SK-N-SH treated with all-trans-retinoic acid at 6 μM for 48 hours (cell line): ENCODE data around the gene IQSEC1.

ENCODE experiments used
- ATAC-seq: fragments of 200-7000 bp; cut with Tn5 transposase; 3 replicates; pipeline ENCODE4 v1.9.1; 2020; ENCODE audit warnings: mild to moderate bottlenecking, moderate library complexity
- ARNTL ChIP-seq: fragments of 450-650 bp; formaldehyde crosslinking; IDR thresholded peaks from 2 replicates; pipeline ENCODE4 v1.5.0; 2020; ENCODE audit warnings: low read depth, mild to moderate bottlenecking, moderate library complexity, borderline replicate concordance
- BACH2 ChIP-seq: fragments of 250-450 bp; sonication (Bioruptor Pico); IDR thresholded peaks from 2 replicates; pipeline ENCODE4 v1.9.0; 2021; ENCODE audit warnings: mild to moderate bottlenecking, borderline replicate concordance
- CREB5 ChIP-seq: fragments of 250-450 bp; sonication (Bioruptor Pico); IDR thresholded peaks from 2 replicates; pipeline ENCODE4 v1.5.1; 2020; ENCODE audit warnings: low read depth, mild to moderate bottlenecking, moderate library complexity
- CSRNP3 ChIP-seq: fragments of 250-450 bp; sonication (Bioruptor Pico); IDR thresholded peaks from 2 replicates; pipeline ENCODE4 v1.5.1; 2021; ENCODE audit warnings: mild to moderate bottlenecking, moderate library complexity
- ESRRG ChIP-seq: fragments of 250-450 bp; sonication (Bioruptor Pico); IDR thresholded peaks from 2 replicates; pipeline ENCODE4 v1.6.1; 2021; ENCODE audit warnings: mild to moderate bottlenecking
- ISL1 ChIP-seq: fragments of 250-450 bp; sonication (Bioruptor Pico); IDR thresholded peaks from 2 replicates; pipeline ENCODE4 v2.1.2; 2022; ENCODE audit warnings: mild to moderate bottlenecking, moderate library complexity
- PATZ1 ChIP-seq: fragments of 250-450 bp; sonication (Bioruptor Pico); IDR thresholded peaks from 2 replicates; pipeline ENCODE4 v1.8.0; 2020; ENCODE audit warnings: mild to moderate bottlenecking, moderate library complexity, borderline replicate concordance
- POU6F1 ChIP-seq: fragments of 250-450 bp; sonication (Bioruptor Pico); IDR thresholded peaks from 2 replicates; pipeline ENCODE4 v1.8.0; 2021; ENCODE audit warnings: low read depth, mild to moderate bottlenecking, moderate library complexity, borderline replicate concordance
- PPARA ChIP-seq: fragments of 250-450 bp; sonication (Bioruptor Pico); IDR thresholded peaks from 2 replicates; pipeline ENCODE4 v1.5.0; 2020; ENCODE audit warnings: mild to moderate bottlenecking, borderline replicate concordance
- RARB ChIP-seq: fragments of 250-450 bp; sonication (Bioruptor Pico); IDR thresholded peaks from 2 replicates; pipeline ENCODE4 v1.8.0; 2021; ENCODE audit warnings: mild to moderate bottlenecking, moderate library complexity
- SNAI2 ChIP-seq: fragments of 250-450 bp; sonication (Bioruptor Pico); IDR thresholded peaks from 2 replicates; pipeline ENCODE4 v1.5.0; 2020; ENCODE audit warnings: mild to moderate bottlenecking, moderate library complexity
- TCF4 ChIP-seq: fragments of 250-450 bp; sonication (Bioruptor Pico); IDR thresholded peaks from 2 replicates; pipeline ENCODE4 v1.8.0; 2021; ENCODE audit warnings: mild to moderate bottlenecking, moderate library complexity, borderline replicate concordance
- TOX ChIP-seq: fragments of 250-450 bp; sonication (Bioruptor Pico); IDR thresholded peaks from 2 replicates; pipeline ENCODE4 v1.8.0; 2021; ENCODE audit warnings: mild to moderate bottlenecking, moderate library complexity, borderline replicate concordance
- TSHZ2 ChIP-seq: fragments of 250-450 bp; sonication (Bioruptor Pico); IDR thresholded peaks from 2 replicates; pipeline ENCODE4 v1.5.0; 2020; ENCODE audit warnings: mild to moderate bottlenecking, moderate library complexity
- ZC3H10 ChIP-seq: fragments of 250-450 bp; sonication (Bioruptor Pico); IDR thresholded peaks from 2 replicates; pipeline ENCODE4 v1.5.1; 2021; ENCODE audit warnings: mild to moderate bottlenecking, moderate library complexity
- ZFP3 ChIP-seq: fragments of 250-450 bp; sonication (Bioruptor Pico); IDR thresholded peaks from 2 replicates; pipeline ENCODE4 v1.5.0; 2020; ENCODE audit warnings: mild to moderate bottlenecking, moderate library complexity
- ZFP30 ChIP-seq: fragments of 450-650 bp; formaldehyde crosslinking; IDR thresholded peaks from 2 replicates; pipeline ENCODE4 v1.5.0; 2022; ENCODE audit warnings: mild to moderate bottlenecking, moderate library complexity
- ZNF565 ChIP-seq: fragments of 450-650 bp; formaldehyde crosslinking; conservative IDR thresholded peaks from 2 replicates; pipeline ENCODE4 v1.5.0; 2020; ENCODE audit warnings: low read depth, mild to moderate bottlenecking, moderate library complexity
- ZNF70 ChIP-seq: fragments of 450-650 bp; formaldehyde crosslinking; IDR thresholded peaks from 2 replicates; pipeline ENCODE4 v1.5.0; 2020; ENCODE audit warnings: mild to moderate bottlenecking, moderate library complexity
- ZNF8 ChIP-seq: fragments of 450-650 bp; formaldehyde crosslinking; IDR thresholded peaks from 2 replicates; pipeline ENCODE4 v1.5.0; 2020; ENCODE audit warnings: mild to moderate bottlenecking, moderate library complexity

IQSEC1 gene

GRCh38 chr3:12959838-12960378 is 113.3 kb downstream of the IQSEC1 start:
- TF ChIP-seq TOX = no peak
- no peak for TF ChIP-seq ARNTL
- TF ChIP-seq PATZ1 (CRISPR knock-in tag) = no peak
- TF ChIP-seq PPARA = no peak
- no peak for TF ChIP-seq TSHZ2 (CRISPR knock-in tag)
- no peak for TF ChIP-seq BACH2 (CRISPR knock-in tag)
- no peak for TF ChIP-seq RARB (CRISPR knock-in tag)
- no peak for TF ChIP-seq ZNF70
- no peak for TF ChIP-seq SNAI2 (CRISPR knock-in tag)
- TF ChIP-seq POU6F1 (CRISPR knock-in tag) = no peak
- TF ChIP-seq ZFP30 (CRISPR knock-in tag) = no peak
- no peak for TF ChIP-seq CSRNP3 (CRISPR knock-in tag)
- TF ChIP-seq ESRRG (CRISPR knock-in tag) = no peak
- no peak for TF ChIP-seq ZNF565 (CRISPR knock-in tag)
- no peak for TF ChIP-seq ZNF8 (CRISPR knock-in tag)
- no peak for TF ChIP-seq CREB5
- no peak for TF ChIP-seq ZC3H10 (CRISPR knock-in tag)
- TF ChIP-seq, all 23 proteins: peak for 0
- no peak for ATAC-seq

- no peak for ATAC-seq
- no peak for TF ChIP-seq CREB5
- no peak for TF ChIP-seq ISL1
- TF ChIP-seq SNAI2 (CRISPR knock-in tag) = no peak
- TF ChIP-seq ZNF70 = no peak
Measured at GRCh38 chr3:12959410-12959809, 113.8 kb downstream of the IQSEC1 start.

GRCh38 chr3:12957824-12958792 is 115.1 kb downstream of the IQSEC1 start:
- no peak for TF ChIP-seq ZNF565 (CRISPR knock-in tag)
- no peak for TF ChIP-seq TCF4 (CRISPR knock-in tag)
- no peak for TF ChIP-seq TSHZ2 (CRISPR knock-in tag)
- no peak for TF ChIP-seq ISL1
- no peak for TF ChIP-seq ZFP3
- no peak for TF ChIP-seq TOX
- no peak for TF ChIP-seq PATZ1 (CRISPR knock-in tag)
- no peak for TF ChIP-seq ZNF8 (CRISPR knock-in tag)
- no peak for ATAC-seq
